IPS-15b (cell line): ENCODE data around the gene RARA.
"Not testable (repeated sequence)": the region's sequence is repeated elsewhere in the genome, so short reads cannot be mapped to it uniquely, and the experiment has no call there.

Source experiments
- H3K27me3 ChIP-seq: one replicate; pipeline ENCODE4 v1.6.1; 2013; ENCODE audit warnings: low read length; ENCODE audit not compliant: control insufficient read depth, insufficient read depth
- H3K36me3 ChIP-seq: one replicate; pipeline ENCODE4 v1.6.1; 2013; ENCODE audit warnings: low read length; ENCODE audit not compliant: control insufficient read depth, insufficient read depth
- H3K4me1 ChIP-seq: one replicate; pipeline ENCODE4 v1.6.1; 2013; ENCODE audit warnings: mild to moderate bottlenecking, low read length; ENCODE audit not compliant: control insufficient read depth, insufficient read depth
- H3K4me3 ChIP-seq: one replicate; pipeline ENCODE4 v1.5.1; 2013; ENCODE audit warnings: low read depth, low read length
- H3K9ac ChIP-seq: one replicate; pipeline ENCODE4 v1.6.1; 2013; ENCODE audit warnings: low read depth, mild to moderate bottlenecking, low read length
- H3K9me3 ChIP-seq: one replicate; pipeline ENCODE4 v1.6.1; 2013; ENCODE audit warnings: mild to moderate bottlenecking, low read length; ENCODE audit not compliant: control insufficient read depth, insufficient read depth

RARA gene

DNA sequence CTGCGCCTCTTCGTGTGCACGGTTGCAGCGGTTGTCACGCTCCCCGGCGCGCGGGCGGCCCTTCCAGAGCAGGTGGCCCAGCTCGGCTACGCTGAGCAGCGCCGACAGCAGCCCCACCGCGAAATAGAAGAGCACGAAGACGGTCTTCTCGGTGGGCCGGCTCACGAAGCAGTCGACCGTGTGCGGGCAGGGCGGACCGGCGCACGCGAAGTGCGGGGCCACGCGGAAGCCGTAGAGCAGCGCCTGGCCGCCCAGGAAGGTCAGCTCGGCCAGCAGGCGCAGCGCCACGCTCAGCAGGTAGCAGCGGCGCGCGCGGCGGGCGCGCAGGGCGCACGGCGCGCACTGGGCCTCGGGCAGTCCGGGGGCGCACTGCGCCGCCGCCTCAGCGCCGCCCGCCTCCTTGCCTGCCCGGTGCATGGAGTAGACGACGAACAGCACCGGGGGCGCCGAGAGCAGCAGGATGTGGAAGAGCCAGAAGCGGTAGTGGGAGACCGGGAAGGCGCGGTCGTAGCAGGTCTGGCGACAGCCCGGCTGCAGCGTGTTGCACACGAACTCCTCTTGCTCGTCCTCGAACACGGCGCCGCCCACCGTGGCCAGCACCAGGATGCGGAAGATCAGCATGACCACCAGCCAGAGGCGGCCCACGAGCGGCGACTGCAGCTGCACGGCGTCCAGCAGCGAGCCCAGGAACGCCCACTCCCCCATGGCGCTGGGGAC is 54.3 kb downstream of the RARA start:
- Histone ChIP-seq H3K4me1 (peaks cover 4% of the 10 kb centered on the region), H3K9ac (no peak overlapping the region)

DNA sequence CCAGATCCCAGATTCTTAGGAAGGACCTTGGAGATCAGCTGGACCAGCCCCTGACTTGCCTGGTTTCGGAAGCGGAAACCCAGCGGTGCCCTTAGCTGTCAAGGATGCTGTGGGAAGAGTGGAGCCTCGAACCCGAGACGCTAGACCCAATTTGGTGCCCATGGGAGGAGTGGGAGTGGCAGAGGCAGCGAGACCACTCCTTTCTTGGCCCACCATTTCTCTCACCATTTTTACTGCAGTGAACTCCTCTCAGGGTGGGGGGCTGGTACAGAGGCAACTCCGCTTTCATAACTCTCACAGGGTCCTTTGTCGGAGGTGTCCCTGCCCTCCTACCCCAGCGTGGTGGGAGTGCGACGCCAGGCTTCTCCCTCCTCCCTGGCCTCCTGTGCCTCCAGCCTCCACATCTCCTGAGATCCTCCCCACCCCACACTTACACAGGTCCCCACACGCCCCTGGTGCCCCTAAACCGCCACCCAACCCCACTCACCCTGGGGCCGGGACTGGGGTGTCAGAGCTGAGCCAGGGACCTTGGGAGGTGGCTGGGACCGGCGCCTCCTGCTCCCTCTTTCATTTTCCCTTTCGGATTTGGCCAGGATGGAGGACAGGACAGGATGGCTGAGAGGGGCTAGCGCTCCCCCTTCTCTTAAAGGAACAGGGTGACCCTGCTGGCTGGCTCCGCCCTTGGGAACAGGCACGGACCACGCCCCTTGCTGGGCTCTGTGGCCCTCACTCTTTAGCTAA is 55.3 kb downstream of the RARA start, which contains the start of gene GJD3:
Gene GJD3 (minus strand): TSS at position 617 of the 741 bp plus-strand sequence. CDS start 922 bp downstream, outside the sequence.
- Histone ChIP-seq H3K4me3 (peak within 1 kb of the TSS; percentile 61), H3K9me3 (no peaks in the 10 kb centered on the region), H3K36me3 (no peaks in the 10 kb centered on the region), H3K9ac (no peak within 1 kb of the TSS), H3K27me3 (peaks cover 40% of the 10 kb centered on the region), H3K4me1 (peaks cover 2% of the 10 kb centered on the region)

More for the DNA sequence above, 54.3 kb downstream of the RARA start:
- H3K36me3 ChIP-seq, result no peaks in the 10 kb centered on the region
- H3K27me3 ChIP-seq, result peaks cover 40% of the 10 kb centered on the region
- peak overlapping the region; percentile 61 for H3K4me3 ChIP-seq
- no peaks in the 10 kb centered on the region for H3K9me3 ChIP-seq

DNA sequence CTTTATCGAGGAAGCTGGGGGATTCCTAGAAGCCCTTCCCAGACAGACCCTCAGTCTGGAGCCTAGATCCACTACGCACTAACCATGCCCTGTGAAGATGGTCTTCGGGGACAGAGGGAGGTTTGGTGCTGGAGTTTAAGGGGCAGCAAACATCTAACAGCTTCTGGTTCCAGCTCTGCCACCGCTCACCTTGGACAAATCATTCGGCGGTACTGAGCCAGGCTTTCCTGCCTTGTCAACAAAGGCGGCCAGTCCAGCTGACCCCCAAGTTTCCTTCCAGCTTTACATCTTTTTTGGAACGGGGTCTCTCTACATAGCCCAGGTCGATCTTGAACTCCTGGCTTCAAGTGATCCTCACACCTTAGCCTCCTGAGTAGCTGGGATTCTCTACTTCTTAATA is 55.9 kb downstream of the RARA start:
- H3K36me3 ChIP-seq, result no peaks in the 10 kb centered on the region
- peaks cover 39% of the 10 kb centered on the region for H3K27me3 ChIP-seq
- no peak overlapping the region for H3K9ac ChIP-seq
- H3K9me3 ChIP-seq, result no peaks in the 10 kb centered on the region
- peak overlapping the region; percentile 10 for H3K4me3 ChIP-seq
- H3K4me1 ChIP-seq, result peaks cover 2% of the 10 kb centered on the region

DNA sequence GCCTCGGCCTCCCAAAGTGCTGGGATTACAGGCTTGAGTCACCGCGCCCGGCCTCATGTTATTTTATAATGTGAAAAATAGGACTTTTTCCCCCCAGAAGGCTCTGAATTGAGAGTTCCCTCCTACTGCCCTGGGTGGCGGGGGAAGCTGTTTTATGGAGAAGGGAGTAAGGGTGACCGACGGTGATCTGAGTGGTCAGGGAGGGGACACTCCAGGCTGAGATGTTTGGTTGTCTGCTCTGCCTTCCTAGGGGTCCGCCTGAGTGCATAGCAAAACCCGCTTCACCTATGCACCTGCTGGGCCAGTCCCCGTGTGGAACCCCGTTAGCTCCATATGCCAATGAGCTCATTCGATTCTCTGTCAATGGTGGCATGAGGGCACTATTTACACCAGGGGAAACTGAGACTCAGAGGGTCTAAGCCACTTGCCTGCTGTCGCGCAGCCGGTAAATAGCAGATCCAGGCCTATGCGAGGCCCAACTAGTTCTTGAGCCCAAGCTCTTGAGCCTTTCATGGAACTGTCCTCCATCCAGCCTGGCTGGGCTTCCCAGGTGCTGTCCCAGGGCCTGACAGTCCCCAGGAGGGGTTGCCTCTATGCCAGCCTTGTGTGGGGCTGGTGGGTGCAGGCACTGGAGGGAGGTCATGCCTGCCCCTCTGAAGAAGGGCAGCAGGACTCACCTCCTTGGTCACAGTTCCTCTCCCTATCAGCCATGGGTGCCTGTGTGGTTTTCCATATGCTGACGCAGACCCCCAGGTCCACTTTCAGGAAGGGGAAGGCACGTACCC is 57.3 kb downstream of the RARA start:
- Histone ChIP-seq H3K36me3 (no peaks in the 10 kb centered on the region), H3K9me3 (no peaks in the 10 kb centered on the region), H3K4me3 (no peak overlapping the region), H3K27me3 (peaks cover 25% of the 10 kb centered on the region), H3K4me1 (peaks cover 2% of the 10 kb centered on the region), H3K9ac (no peak overlapping the region)

DNA sequence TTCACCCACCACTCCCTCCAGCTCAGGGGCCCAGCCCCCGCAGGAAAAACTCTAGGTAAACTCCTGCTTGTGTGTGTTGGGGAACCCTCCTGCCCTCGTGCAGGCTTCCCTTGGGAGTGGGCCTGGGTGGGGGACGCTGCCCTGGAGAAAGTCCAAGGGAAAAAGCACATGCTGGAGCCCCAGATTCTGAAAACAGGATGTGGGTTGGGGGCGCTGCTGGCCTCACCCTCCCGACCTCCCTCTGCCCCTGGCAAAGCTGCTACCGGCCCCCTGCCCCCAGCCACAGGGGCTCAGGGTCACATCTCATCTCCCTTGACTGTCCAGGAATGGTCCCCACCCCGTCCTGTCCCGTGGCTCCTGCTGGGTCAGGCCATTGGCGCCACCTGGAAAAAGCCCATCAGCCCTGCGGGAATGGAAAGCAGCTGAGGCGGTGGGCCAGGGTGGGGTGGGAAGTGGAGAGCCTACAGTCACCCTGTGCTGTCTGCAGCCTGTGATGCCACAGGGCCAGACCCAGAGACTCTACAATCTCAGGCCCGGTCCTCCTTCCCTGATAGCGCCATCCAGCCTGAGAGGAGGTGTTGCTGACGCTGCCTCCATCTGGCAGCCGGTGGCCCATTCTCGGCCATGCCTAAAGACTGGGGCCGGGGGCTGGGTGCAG is 58.0 kb downstream of the RARA start:
- no peak overlapping the region for H3K4me3 ChIP-seq
- H3K36me3 ChIP-seq, result no peaks in the 10 kb centered on the region
- H3K9ac ChIP-seq, result no peak overlapping the region
- H3K27me3 ChIP-seq, result peaks cover 20% of the 10 kb centered on the region
- H3K4me1 ChIP-seq, result peaks cover 2% of the 10 kb centered on the region
- no peaks in the 10 kb centered on the region for H3K9me3 ChIP-seq

DNA sequence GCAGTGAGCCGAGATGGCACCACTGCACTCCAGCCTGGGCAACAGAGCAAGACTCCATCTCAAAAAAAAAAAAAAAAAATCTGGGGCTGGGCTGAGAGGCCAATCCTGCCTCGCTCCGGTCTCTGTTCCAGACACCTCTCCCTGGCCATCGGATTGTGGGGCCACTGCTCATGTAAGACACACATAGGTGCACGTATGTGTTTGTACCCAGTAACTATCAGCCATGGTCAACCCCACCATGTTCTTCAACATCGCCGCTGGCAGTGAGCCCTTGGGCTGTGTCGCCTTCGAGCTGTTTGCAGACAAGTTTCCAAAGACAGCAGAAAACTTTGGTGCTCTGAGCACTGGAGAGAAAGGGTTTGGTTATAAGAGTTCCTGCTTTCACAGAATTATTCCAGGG is 58.7 kb downstream of the RARA start:
- peaks cover 15% of the 10 kb centered on the region for H3K27me3 ChIP-seq
- not testable (repeated sequence) for H3K9me3 ChIP-seq, H3K4me1 ChIP-seq, H3K36me3 ChIP-seq, H3K4me3 ChIP-seq, H3K9ac ChIP-seq

DNA sequence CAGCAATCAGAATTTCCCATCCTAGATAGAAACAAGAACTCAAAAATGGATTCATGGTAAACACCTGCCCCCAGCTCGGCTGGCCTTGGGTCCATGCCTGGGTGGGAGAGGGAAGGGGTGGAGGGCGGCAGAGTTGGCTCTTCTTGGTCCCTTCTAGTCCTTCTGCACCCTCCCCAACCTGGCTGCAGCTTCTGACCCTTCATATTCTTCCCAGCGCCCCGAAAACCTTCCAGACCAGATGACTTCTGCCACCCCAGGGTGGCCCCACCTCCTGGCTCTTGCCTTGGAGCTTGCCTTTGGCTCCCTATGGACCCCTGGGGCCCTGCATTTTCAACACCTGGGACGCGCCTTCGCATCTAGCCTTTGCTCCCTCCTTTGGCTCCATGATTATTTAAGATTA is 60.9 kb downstream of the RARA start:
- peaks cover 2% of the 10 kb centered on the region for H3K4me1 ChIP-seq

DNA sequence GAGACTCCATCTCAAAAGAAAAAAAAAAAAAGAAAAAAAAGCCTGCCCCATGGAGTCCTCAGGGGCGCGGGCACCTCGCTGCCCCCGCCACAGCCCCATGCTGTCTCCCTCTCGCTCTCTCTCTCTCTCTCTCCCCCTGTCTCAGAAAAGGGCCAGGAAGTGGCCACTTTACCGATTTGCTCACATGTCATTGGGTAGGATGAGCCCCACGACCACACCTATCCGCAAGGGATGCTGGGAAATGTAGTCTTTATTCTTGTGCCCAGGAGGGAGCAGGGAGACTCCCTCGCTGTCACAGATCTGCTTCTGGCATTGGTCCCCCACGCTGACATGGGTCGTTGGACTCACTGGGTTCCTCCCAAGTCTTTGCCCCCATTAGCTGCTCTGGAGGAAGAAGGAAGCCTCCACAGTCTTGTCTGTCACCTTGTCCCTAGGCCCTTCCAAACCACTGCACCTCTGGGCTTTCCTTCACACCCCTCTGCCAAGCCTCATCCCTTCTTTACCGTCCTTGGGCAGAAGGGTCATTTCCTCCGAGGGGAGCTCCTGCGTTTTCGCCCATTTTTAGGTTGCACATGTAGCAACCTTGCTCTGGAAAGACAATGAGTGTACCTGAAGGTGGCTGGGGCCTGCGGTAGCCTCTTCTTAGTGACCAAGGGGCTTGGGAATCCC is 62.4 kb downstream of the RARA start:
- Histone ChIP-seq H3K4me3 (no peak overlapping the region), H3K36me3 (no peaks in the 10 kb centered on the region), H3K4me1 (peaks cover 2% of the 10 kb centered on the region), H3K9ac (no peak overlapping the region), H3K27me3 (no peaks in the 10 kb centered on the region), H3K9me3 (no peaks in the 10 kb centered on the region)

More for the DNA sequence above, 60.9 kb downstream of the RARA start:
- H3K27me3 ChIP-seq, result no peaks in the 10 kb centered on the region
- H3K4me3 ChIP-seq, result no peak overlapping the region
- H3K9ac ChIP-seq, result no peak overlapping the region
- H3K9me3 ChIP-seq, result no peaks in the 10 kb centered on the region
- H3K36me3 ChIP-seq, result no peaks in the 10 kb centered on the region

DNA sequence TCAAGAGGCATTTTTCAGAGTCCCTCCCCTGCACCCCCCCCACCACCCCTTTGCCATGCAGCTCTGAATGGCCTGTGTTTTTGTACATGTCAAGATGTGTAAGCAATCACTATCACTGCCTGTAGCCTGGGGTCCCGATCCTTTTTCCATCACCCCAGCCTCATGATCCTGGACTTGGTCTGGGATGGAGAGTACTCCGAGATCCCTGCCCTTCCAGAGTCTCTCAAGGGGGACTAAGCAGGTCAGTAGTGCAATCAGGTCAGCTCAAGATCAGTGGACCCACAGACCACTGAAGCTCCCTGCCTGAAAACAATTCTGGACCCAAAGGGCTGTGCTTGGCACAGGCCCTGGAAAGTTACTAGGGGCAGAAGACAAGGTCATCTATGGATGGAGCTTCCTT is 63.1 kb downstream of the RARA start:
- no peaks in the 10 kb centered on the region for H3K36me3 ChIP-seq
- no peak overlapping the region for H3K4me3 ChIP-seq
- H3K27me3 ChIP-seq, result no peaks in the 10 kb centered on the region
- H3K9ac ChIP-seq, result no peak overlapping the region
- H3K9me3 ChIP-seq, result no peaks in the 10 kb centered on the region
- no peaks in the 10 kb centered on the region for H3K4me1 ChIP-seq

DNA sequence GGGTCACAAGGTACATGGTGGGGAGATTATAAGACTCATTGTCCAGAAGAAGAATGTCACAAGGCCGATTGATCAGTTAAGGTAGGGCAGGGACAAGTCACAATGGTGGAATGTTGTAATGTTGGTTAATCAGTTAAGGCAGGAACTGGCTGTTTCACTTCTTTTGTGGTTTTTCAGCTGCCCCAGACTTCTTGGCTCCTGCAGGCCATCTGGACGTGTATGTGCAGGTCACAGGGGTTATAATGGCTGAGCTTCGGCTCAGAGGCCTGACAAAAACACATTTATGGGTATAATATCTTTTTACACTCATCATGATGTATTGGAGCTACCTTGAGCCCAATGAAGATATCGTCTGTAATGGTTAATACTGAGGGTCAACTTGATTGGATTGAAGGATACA is 63.7 kb downstream of the RARA start:
- not testable (repeated sequence) for H3K36me3 ChIP-seq, H3K9me3 ChIP-seq, H3K27me3 ChIP-seq, H3K4me3 ChIP-seq, H3K9ac ChIP-seq, H3K4me1 ChIP-seq

DNA sequence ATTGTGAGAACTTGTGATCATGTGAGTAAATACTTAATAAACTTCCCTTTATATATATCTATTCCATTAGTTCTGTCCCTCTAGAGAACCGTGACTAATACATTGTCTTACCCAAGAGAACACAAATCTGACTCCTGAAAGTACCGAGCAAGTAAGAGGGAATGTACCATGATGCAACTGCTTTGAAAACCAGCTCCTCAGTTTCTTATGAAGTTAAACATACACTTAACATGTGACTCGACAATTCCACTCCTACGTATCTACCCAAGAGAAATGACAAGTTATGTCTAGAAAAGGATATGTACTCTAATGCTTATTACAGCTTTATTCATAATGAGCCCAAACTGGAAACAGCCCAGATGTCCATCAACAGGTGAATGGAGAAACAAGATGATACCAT is 64.3 kb downstream of the RARA start:
- Histone ChIP-seq H3K9me3 (no peaks in the 10 kb centered on the region), H3K4me1 (no peaks in the 10 kb centered on the region), H3K36me3 (no peaks in the 10 kb centered on the region), H3K27me3 (no peaks in the 10 kb centered on the region), H3K4me3 (no peak overlapping the region), H3K9ac (no peak overlapping the region)
